PFSK-1 (cell line): ENCODE results near the gene DAZAP2.

Experiments used
- POLR2AphosphoS5 ChIP-seq: IDR thresholded peaks from 2 replicates; pipeline ENCODE4 v1.6.1; 2012; ENCODE audit warnings: low read depth, mild to moderate bottlenecking, control low read depth, low read length, moderate library complexity
- TAF1 ChIP-seq: IDR thresholded peaks from 2 replicates; pipeline ENCODE4 v1.6.1; 2012; ENCODE audit warnings: low read length, control low read depth, borderline replicate concordance; ENCODE audit not compliant: insufficient read depth

- TF ChIP-seq POLR2AphosphoS5, result no peak
- TF ChIP-seq TAF1, result no peak
Measured at GRCh38 chr12:51270951-51271518, 32.4 kb downstream of the DAZAP2 start.
